Measurements from ENCODE around the gene NKD1.

The NKD1 gene

DNA sequence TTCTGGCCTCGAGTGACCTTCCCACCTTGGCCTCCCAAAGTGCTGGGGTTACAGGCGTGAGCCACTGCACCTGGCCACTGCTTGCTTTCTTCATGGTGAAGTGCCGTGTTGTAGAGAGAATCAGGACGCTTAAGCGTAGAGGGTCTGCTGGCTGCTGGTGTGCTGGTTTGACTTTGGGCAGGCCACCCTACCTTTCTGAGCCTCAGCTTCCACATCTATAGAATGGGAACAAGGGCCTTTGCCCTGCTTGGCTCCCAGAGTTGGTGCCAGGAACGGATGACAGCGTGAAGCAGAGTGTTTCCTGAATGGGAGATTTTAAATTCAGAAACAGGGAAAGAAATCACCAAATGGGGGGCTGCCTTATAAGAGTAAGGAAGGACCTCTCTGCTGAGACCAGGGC is 60.9 kb downstream of the NKD1 start:
- TF ChIP-seq POLR2AphosphoS5 (IDR thresholded peaks at IDR 0.05; ENCODE audit: low read depth, low read length) (no peak), TAF1 (IDR thresholded peaks at IDR 0.05; ENCODE audit: borderline replicate concordance, insufficient read depth, low read length) (no peak), FOXP2 (optimal IDR thresholded peaks at IDR 0.05; ENCODE audit: borderline replicate concordance, extremely low read depth, extremely low read length, insufficient read depth) (no peak), SIN3A (IDR thresholded peaks at IDR 0.05; ENCODE audit: borderline replicate concordance, insufficient read depth, low read length) (no peak)
- TF ChIP-seq, protein P1, sequence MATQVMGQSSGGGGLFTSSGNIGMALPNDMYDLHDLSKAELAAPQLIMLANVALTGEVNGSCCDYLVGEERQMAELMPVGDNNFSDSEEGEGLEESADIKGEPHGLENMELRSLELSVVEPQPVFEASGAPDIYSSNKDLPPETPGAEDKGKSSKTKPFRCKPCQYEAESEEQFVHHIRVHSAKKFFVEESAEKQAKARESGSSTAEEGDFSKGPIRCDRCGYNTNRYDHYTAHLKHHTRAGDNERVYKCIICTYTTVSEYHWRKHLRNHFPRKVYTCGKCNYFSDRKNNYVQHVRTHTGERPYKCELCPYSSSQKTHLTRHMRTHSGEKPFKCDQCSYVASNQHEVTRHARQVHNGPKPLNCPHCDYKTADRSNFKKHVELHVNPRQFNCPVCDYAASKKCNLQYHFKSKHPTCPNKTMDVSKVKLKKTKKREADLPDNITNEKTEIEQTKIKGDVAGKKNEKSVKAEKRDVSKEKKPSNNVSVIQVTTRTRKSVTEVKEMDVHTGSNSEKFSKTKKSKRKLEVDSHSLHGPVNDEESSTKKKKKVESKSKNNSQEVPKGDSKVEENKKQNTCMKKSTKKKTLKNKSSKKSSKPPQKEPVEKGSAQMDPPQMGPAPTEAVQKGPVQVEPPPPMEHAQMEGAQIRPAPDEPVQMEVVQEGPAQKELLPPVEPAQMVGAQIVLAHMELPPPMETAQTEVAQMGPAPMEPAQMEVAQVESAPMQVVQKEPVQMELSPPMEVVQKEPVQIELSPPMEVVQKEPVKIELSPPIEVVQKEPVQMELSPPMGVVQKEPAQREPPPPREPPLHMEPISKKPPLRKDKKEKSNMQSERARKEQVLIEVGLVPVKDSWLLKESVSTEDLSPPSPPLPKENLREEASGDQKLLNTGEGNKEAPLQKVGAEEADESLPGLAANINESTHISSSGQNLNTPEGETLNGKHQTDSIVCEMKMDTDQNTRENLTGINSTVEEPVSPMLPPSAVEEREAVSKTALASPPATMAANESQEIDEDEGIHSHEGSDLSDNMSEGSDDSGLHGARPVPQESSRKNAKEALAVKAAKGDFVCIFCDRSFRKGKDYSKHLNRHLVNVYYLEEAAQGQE (IDR thresholded peaks at IDR 0.05; ENCODE audit: insufficient read depth in 1 of 2, low read depth in 2 of 2, low read length in 2 of 2): no peak

DNA sequence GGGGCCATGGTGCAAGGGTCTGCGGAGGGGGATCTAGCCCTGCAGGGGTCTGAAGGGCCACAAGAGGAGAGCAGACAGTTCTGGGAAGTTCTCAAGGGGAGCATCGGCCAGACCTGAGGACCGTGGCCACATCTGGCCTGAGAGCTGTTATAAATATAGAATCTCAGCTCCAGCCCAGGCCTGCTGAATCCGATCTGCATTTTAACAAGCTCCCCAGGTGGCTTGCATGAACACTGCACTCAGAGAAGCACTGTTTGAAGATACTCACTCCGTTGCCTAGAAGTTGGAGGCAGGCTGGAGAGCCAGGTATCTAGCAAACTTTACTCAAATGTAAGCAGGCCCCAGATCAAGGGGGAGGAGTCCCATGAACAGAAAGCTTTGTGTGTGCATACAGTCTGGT is 61.3 kb downstream of the NKD1 start:
- TF ChIP-seq, protein P1 (IDR thresholded peaks at IDR 0.05; ENCODE audit: insufficient read depth in 1 of 2, low read depth in 2 of 2, low read length in 2 of 2): no peak
- TF ChIP-seq POLR2AphosphoS5 (IDR thresholded peaks at IDR 0.05; ENCODE audit: low read depth, low read length) (no peak), TAF1 (IDR thresholded peaks at IDR 0.05; ENCODE audit: borderline replicate concordance, insufficient read depth, low read length) (no peak), FOXP2 (optimal IDR thresholded peaks at IDR 0.05; ENCODE audit: borderline replicate concordance, extremely low read depth, extremely low read length, insufficient read depth) (no peak), SIN3A (IDR thresholded peaks at IDR 0.05; ENCODE audit: borderline replicate concordance, insufficient read depth, low read length) (no peak)

DNA sequence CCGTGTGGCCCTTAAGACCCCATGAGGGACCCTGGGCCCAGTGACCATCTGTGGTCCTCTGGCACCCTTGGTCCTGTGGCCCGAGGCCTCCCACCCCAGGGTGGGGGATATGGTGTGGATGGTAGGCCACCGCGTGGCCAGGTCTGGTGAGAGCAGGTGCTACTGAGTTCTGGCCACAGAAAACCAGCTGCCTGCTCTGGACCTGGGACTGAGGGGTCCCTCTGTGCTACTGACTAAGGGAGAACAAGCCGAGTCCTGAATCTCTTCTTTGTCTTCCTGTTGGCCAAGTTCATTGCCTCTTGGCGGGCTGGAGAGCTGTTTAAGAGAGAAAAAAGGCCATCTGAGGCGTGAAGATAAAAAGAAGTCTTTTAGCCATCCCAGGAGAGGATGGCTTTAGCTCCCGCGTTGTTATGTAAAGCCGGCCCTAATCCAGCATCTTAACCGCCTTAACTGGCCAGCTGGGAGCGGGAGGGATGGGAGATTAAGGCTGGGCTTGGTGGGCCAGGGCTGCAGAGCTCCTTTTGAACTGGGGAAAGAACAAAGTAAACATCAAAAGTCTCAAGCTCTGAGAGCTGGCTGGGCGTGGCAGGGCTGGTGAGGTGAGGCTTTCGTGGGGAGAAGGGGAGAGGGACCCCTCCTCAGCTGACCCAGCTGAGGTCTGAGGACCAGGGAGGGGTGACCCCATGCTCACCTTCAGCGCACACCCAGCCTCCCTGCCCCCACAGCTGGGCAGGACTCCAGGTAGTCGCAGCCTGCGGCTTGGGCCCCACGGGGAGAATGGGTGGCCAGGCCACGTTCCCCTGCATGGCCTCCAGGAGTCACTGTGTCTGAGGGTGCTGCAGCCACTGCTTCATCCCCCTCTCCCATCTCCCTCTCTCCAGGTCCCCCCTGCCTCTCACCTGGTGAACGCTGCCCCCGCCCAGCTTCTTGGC is 62.4 kb downstream of the NKD1 start:
- TF ChIP-seq SIN3A (IDR thresholded peaks at IDR 0.05; ENCODE audit: borderline replicate concordance, insufficient read depth, low read length) (no peak), POLR2AphosphoS5 (IDR thresholded peaks at IDR 0.05; ENCODE audit: low read depth, low read length) (no peak), TAF1 (IDR thresholded peaks at IDR 0.05; ENCODE audit: borderline replicate concordance, insufficient read depth, low read length) (no peak), FOXP2 (optimal IDR thresholded peaks at IDR 0.05; ENCODE audit: borderline replicate concordance, extremely low read depth, extremely low read length, insufficient read depth) (no peak)
- TF ChIP-seq, protein P1 (IDR thresholded peaks at IDR 0.05; ENCODE audit: insufficient read depth in 1 of 2, low read depth in 2 of 2, low read length in 2 of 2): no peak

DNA sequence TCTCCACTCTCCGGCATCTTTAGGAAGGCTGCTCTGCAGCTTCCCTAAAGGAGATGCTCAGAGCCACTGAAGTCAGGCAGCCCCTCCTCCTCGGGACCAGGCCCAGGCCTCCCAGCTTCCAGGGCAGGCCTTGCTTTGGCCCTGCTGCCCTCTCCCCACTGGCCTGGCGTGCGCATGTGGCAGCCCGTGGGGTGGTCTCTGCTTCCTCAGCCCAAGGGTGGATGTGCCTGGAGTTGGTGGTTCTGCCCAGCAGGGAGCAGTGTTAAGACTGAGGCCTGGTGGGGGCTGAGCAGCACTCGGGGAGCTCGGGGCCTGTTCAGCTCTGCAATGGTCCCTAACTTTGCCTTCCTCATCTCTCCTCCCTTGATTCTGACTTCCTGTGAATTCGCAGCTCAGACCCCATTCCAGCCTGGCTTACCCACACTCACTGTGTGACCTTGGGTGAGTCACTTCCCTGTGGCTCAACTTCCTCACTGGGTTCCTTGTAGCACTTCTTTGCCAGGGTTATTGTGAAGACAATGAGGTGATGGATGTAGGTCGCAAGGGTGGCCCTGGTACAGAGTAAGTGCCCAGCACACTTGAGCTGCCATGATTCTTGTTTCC is 63.2 kb downstream of the NKD1 start:
- TF ChIP-seq POLR2AphosphoS5 (IDR thresholded peaks at IDR 0.05; ENCODE audit: low read depth, low read length): no peak
- no peak for TF ChIP-seq SIN3A (IDR thresholded peaks at IDR 0.05; ENCODE audit: borderline replicate concordance, insufficient read depth, low read length)
- TF ChIP-seq, protein P1 (IDR thresholded peaks at IDR 0.05; ENCODE audit: insufficient read depth in 1 of 2, low read depth in 2 of 2, low read length in 2 of 2): no peak
- no peak for TF ChIP-seq FOXP2 (optimal IDR thresholded peaks at IDR 0.05; ENCODE audit: borderline replicate concordance, extremely low read depth, extremely low read length, insufficient read depth)
- TF ChIP-seq TAF1 (IDR thresholded peaks at IDR 0.05; ENCODE audit: borderline replicate concordance, insufficient read depth, low read length): no peak
